PC-9 (cell line): ENCODE results near the gene UIMC1.
"Not testable (repeated sequence)": the region's sequence is repeated elsewhere in the genome, so short reads cannot be mapped to it uniquely, and the experiment has no call there.

Experiments used
- EZH2 ChIP-seq: fragments of 200-600 bp; sonication (generic); IDR thresholded peaks from 2 replicates; pipeline ENCODE4 v1.8.0; 2017; ENCODE audit warnings: antibody characterized with exemption, low read depth
- TF ChIP-seq, protein P1 (sequence below): fragments of 200-600 bp; sonication (generic); conservative IDR thresholded peaks from 2 replicates; pipeline ENCODE4 v1.6.1; 2017; ENCODE audit warnings: mixed run types, antibody characterized with exemption, mild to moderate bottlenecking, moderate library complexity

DNA sequence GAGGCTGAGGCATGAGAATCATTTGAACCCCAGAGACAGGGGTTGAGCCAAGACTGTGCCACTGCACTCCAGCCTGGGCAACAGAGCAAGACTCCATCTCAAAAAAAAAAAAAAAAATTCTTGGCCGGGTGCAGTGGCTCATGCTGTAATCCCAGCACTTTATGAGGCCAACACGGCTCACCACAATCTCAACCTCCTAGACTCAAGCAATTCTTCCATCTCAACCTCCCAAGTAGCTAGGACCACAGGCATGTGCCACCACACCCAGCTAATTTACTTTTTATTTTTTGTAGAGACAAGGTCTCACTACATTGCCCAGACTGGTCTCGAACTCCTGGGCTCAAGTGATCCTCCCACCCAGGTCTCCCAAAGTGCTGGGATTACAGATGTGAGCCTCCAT lies 13.5 kb downstream of the UIMC1 start:
- TF ChIP-seq, protein P1, sequence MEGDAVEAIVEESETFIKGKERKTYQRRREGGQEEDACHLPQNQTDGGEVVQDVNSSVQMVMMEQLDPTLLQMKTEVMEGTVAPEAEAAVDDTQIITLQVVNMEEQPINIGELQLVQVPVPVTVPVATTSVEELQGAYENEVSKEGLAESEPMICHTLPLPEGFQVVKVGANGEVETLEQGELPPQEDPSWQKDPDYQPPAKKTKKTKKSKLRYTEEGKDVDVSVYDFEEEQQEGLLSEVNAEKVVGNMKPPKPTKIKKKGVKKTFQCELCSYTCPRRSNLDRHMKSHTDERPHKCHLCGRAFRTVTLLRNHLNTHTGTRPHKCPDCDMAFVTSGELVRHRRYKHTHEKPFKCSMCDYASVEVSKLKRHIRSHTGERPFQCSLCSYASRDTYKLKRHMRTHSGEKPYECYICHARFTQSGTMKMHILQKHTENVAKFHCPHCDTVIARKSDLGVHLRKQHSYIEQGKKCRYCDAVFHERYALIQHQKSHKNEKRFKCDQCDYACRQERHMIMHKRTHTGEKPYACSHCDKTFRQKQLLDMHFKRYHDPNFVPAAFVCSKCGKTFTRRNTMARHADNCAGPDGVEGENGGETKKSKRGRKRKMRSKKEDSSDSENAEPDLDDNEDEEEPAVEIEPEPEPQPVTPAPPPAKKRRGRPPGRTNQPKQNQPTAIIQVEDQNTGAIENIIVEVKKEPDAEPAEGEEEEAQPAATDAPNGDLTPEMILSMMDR, result not testable (repeated sequence)
- TF ChIP-seq EZH2, result not testable (repeated sequence)
